Ovary (tissue), 9 donors: ENCODE measurements around the gene TLL2. TPM values are rescaled to one million over a fixed set of nuclear protein-coding genes. Genes with fewer than 3 reads are reported as not detected.

Source experiments
- DNase-seq, 5 donors: peaks; one replicate each; pipeline ENCODE4 v3.0.0-alpha.2; 2019 to 2020
- H3K27ac ChIP-seq, 2 donors: fragments of 200-600 bp; one replicate each; pipeline versions ENCODE4 v1.5.1 to v1.8.0; 2019 to 2022
- H3K27me3 ChIP-seq: fragments of 200-600 bp; one replicate; pipeline ENCODE4 v1.8.0; 2022
- H3K36me3 ChIP-seq: fragments of 200-600 bp; sonication (generic); one replicate; pipeline ENCODE4 v1.5.1; 2019
- H3K4me1 ChIP-seq: one replicate; pipeline ENCODE4 v1.8.1; 2013; ENCODE audit warnings: mild to moderate bottlenecking, moderate library complexity; ENCODE audit not compliant: insufficient read depth
- H3K4me3 ChIP-seq: fragments of 200-600 bp; sonication (generic); one replicate; pipeline ENCODE4 v1.5.1; 2017
- H3K9me3 ChIP-seq, 2 donors: fragments of 200-600 bp in 1 of 2; sonication (generic) in 1 of 2; one replicate each; pipeline versions ENCODE4 v1.5.1 to v1.8.1; 2013 to 2019; ENCODE audit warnings: mild to moderate bottlenecking in 1 of 2, moderate library complexity in 1 of 2
- EP300 ChIP-seq: sonication (generic); formaldehyde crosslinking; IDR thresholded peaks from one replicate; pipeline ENCODE4 v1.6.1; 2017; ENCODE audit warnings: antibody characterized with exemption
- POLR2A ChIP-seq: fragments of 450-650 bp; IDR thresholded peaks from one replicate; pipeline ENCODE4 v1.6.1; 2017; ENCODE audit warnings: antibody characterized with exemption, mild to moderate bottlenecking, moderate library complexity
- WGBS, 3 donors: extraction: QIAGEN DNeasy Blood & Tissue Kit in 1 of 3; methylation state at CpG; one replicate each; pipeline versions ENCODE4 v1.1.5 to v1.1.7; 2013 to 2017; 5-methylcytosine and 5-hydroxymethylcytosine counted together
- intact Hi-C, 4 donors: fragments of 100-400 bp; cut with DNase I; formaldehyde crosslinking; loops; one replicate each; pipeline versions ENCODE4 v1.11.0 to v1.15.1; 2022 to 2023
- polyA plus RNA-seq, 2 donors: library from polyadenylated mRNA; stranded (reverse); fragments of 200-250 nt in 1 of 2; fragments of 350-450 nt in 1 of 2; fragmentation: Illumina TruSeq in 1 of 2; extraction: RNeasy Lipid Tissue Mini Kit (QIAGEN cat#74804) in 1 of 2; gene quantifications; one replicate each; pipeline ENCODE4 v1.2.3, GENCODE V29; 2013 to 2014
- total RNA-seq, 7 donors: library from RNA; depleted of rRNA in 2 of 7; stranded (reverse); fragments of >200 nt in 2 of 7; fragmentation: NEBNext Ultra II Directional in 3 of 7; extraction: Animal tissue kit (Norgen Biotek cat#: 25700) in 3 of 7; gene quantifications; one replicate each; pipeline versions ENCODE4 v1.1.0 to v1.2.4, GENCODE V29; 2016 to 2023
- TF ChIP-seq, protein P1 (sequence below), 3 donors: fragments of 450-650 bp in 2 of 3; fragments of 200-600 bp in 1 of 3; IDR thresholded peaks; one replicate each; pipeline versions ENCODE4 v1.5.1 to v1.8.0; 2016 to 2022; ENCODE audit warnings: antibody characterized with exemption in 3 of 3, mild to moderate bottlenecking in 1 of 3
- donor health status: DM: no; HTN: no; CAD: no; lungs with moderate emphysema.
- donor health status: DM: no; HTN: no; CAD: no.
- donor health status: Bipolar disorder and iron deficiency.
- donor health status: DM: yes; HTN: yes; CAD: no.
- donor health status: DM: no; HTN: no; CAD: no.
- donor health status: DM: yes; HTN: yes; CAD: no.

The TLL2 gene
- total and polyA plus RNA-seq, 9 donors: 0.07 to 0.68 (median 0.29) TPM; not detected in 1

DNA sequence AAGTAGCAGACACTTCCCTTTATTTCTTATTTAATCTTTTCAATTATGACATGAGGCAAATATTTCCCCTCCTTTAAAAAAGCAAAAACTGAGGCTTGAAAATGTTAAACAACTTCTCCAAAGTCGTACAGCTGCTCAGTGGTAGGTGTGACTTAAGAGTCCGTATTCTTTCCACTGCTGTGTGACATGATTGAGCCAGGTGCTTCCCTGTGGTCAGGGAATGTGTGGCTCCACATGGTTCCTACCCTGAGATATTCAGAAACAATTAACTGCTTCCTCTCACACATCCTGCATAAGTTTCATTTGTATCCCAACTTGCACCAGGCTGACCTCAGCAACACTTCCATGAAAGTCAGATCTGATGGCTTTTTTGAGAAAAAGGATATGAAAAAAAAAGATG is 168.5 kb downstream of the TLL2 start:
- no peaks in the 10 kb centered on the region for H3K36me3 ChIP-seq
- intact Hi-C loops: no loop called here
- WGBS, 3 donors: 29 to 43% (median 33%) methylated on average over 2 of the region's 2 CpGs

DNA sequence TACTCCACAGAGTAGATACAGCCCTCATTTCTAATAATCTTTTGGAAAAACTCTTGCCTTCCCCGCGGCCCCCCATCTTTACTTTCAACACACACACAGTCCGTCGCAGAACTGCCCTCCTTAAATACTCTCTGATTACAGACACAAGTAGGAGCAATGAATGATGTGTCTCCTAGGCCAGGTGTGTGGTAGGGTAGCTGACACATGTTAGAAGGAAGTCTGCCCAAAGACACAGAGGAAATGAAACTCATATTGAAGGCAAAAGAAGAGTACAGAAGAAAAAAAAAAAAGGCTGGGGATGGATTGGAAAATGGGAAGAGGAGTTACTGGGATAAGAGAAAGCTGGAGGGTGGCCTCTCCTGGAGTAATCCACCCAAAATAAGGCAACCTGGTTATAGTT is 169.5 kb downstream of the TLL2 start:
- no peak for DNase-seq
- H3K27ac ChIP-seq: no peak overlapping the region
- no peak overlapping the region for H3K4me3 ChIP-seq
- no peaks in the 10 kb centered on the region for H3K27me3 ChIP-seq
- H3K4me1 ChIP-seq: no peaks in the 10 kb centered on the region
- H3K9me3 ChIP-seq: peaks cover 0 to 7% of the 10 kb centered on the region in 2 donors
- TF ChIP-seq, protein P1, sequence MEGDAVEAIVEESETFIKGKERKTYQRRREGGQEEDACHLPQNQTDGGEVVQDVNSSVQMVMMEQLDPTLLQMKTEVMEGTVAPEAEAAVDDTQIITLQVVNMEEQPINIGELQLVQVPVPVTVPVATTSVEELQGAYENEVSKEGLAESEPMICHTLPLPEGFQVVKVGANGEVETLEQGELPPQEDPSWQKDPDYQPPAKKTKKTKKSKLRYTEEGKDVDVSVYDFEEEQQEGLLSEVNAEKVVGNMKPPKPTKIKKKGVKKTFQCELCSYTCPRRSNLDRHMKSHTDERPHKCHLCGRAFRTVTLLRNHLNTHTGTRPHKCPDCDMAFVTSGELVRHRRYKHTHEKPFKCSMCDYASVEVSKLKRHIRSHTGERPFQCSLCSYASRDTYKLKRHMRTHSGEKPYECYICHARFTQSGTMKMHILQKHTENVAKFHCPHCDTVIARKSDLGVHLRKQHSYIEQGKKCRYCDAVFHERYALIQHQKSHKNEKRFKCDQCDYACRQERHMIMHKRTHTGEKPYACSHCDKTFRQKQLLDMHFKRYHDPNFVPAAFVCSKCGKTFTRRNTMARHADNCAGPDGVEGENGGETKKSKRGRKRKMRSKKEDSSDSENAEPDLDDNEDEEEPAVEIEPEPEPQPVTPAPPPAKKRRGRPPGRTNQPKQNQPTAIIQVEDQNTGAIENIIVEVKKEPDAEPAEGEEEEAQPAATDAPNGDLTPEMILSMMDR (IDR thresholded peaks at IDR 0.05): no peak
- TF ChIP-seq POLR2A: no peak
- TF ChIP-seq EP300: no peak
- H3K36me3 ChIP-seq: no peaks in the 10 kb centered on the region
- intact Hi-C loops: no loop called here
- 93 to 95% (median 94%) methylated on average over 4 of the region's 4 CpGs for WGBS, 3 donors

More for the DNA sequence above, 168.5 kb downstream of the TLL2 start:
- Histone ChIP-seq H3K4me3 (no peak overlapping the region), H3K4me1 (no peaks in the 10 kb centered on the region), H3K27me3 (no peaks in the 10 kb centered on the region), H3K9me3 (peaks cover 0 to 7% of the 10 kb centered on the region in 2 donors), H3K27ac (no peak overlapping the region)
- no peak for DNase-seq
- TF ChIP-seq POLR2A (no peak), EP300 (no peak)
- TF ChIP-seq, protein P1 (IDR thresholded peaks at IDR 0.05): no peak

DNA sequence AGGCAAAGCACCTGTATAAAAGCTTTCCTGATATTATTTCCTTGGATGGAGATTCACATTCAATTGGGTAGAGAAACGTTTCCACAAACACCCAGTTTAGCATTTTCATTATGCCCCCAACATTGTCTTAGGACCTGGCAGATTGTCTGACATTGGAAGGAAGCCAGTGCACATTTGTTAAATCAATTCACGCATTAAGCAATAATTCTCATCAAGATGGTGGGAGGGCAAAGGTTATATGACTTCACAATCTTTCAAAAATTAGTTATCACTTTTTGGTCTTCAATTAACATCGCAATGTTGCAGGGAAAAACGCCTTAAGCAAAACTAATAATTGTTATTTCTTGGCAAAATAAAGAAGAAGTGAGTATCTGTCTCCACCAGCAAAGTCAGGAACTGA is 171.3 kb downstream of the TLL2 start:
- Histone ChIP-seq H3K4me3 (no peak overlapping the region), H3K36me3 (no peaks in the 10 kb centered on the region), H3K27ac (no peak overlapping the region), H3K4me1 (no peaks in the 10 kb centered on the region), H3K27me3 (no peaks in the 10 kb centered on the region), H3K9me3 (peaks cover 0 to 7% of the 10 kb centered on the region in 2 donors)
- DNase-seq: no peak
- WGBS, 3 donors: 61 to 77% (median 67%) methylated on average over 4 of the region's 4 CpGs
- TF ChIP-seq EP300 (no peak), POLR2A (no peak)
- TF ChIP-seq, protein P1 (IDR thresholded peaks at IDR 0.05): no peak
- intact Hi-C loops: no loop called here

DNA sequence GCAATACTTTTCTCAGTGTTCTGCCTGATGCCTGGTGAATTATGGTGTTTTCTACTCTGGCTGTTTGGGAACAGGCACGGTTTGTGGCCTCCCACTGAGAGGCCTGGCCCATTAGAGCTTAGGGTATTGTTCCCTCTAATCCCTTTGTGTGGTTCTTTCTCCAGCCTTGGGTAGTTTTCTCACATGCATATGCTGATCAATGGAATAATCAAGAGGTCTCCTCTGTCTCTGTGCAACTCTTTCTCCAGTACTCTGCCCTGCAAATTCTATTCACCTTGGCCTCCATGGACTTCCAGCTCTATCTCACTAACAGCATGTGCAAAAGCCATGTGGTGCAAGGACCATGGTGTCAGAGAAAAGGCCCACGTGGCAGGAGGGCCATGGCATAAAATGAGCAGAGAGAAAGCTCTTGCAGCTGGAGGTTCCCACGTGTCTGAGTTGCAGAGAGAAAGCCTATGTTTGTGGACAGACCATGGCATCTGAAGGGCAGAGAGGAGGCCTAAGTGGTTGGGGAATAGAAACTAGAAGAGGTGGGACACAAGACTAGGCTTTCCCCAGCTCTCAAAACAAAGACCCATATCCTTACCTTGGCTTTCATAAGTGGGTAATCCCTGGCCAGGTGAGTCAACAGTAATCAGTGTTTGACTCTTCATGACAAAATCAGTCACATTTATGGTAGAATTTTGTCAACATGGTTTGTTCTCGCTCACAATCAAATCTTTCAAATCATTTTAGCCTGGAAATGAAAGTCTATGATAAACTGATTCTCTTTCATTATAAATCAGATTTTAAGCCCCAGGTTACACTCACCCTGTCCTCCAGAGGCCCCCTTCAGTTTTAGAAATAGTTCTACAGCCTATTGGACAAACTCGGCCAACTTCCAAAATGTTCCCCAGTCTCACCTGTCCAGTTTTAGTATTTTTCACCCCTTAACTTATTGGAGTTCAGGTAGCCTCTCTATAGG is 172.2 kb downstream of the TLL2 start:
- no peak overlapping the region for H3K4me3 ChIP-seq
- no peak for DNase-seq
- WGBS, 3 donors: 55 to 68% (median 62%) methylated on average over 5 of the region's 5 CpGs
- H3K4me1 ChIP-seq: no peaks in the 10 kb centered on the region
- intact Hi-C loops: no loop called here
- no peaks in the 10 kb centered on the region for H3K27me3 ChIP-seq
- H3K27ac ChIP-seq: no peak overlapping the region
- TF ChIP-seq, protein P1 (IDR thresholded peaks at IDR 0.05): no peak
- TF ChIP-seq POLR2A (no peak), EP300 (no peak)
- peaks cover 0 to 7% of the 10 kb centered on the region in 2 donors for H3K9me3 ChIP-seq
- no peaks in the 10 kb centered on the region for H3K36me3 ChIP-seq
